Kidney epithelial cell (primary cell): ENCODE results near the gene MAP2K2. TPM values are rescaled to one million over a fixed set of nuclear protein-coding genes. Genes with fewer than 3 reads are reported as not detected.
"Not testable (repeated sequence)": the region's sequence is repeated elsewhere in the genome, so short reads cannot be mapped to it uniquely, and the experiment has no call there.

Experiments used
- DNase-seq: peaks from one replicate; pipeline ENCODE4 v3.0.0-alpha.2; 2010; ENCODE audit warnings: low read depth
- H3K27me3 ChIP-seq: 2 replicates; pipeline ENCODE4 v1.6.0; 2011; ENCODE audit warnings: low read length; ENCODE audit not compliant: control insufficient read depth, insufficient read depth
- H3K36me3 ChIP-seq: 2 replicates; pipeline ENCODE4 v1.5.1; 2011; ENCODE audit warnings: low read length; ENCODE audit not compliant: control insufficient read depth, insufficient read depth
- H3K4me3 ChIP-seq: 2 replicates; pipeline ENCODE4 v1.5.1; 2011; ENCODE audit warnings: low read depth, mild to moderate bottlenecking, control low read depth, low read length
- CTCF ChIP-seq: IDR thresholded peaks from 2 replicates; pipeline ENCODE4 v1.5.1; 2011; ENCODE audit warnings: mild to moderate bottlenecking, moderate library complexity, low read length, control low read depth, inconsistent platforms; ENCODE audit not compliant: insufficient read depth, poor library complexity, severe bottlenecking
- total RNA-seq: library from RNA; depleted of rRNA; stranded (reverse); fragments of >200 nt; gene quantifications from 2 replicates; pipeline ENCODE4 v1.2.3, GENCODE V29; 2015

The MAP2K2 gene
- 198 and 249 TPM in 2 replicates for total RNA-seq

GRCh38 chr19:4123615-4124568 is at the start of gene MAP2K2:
MAP2K2 (minus strand) TSS chr19:4124122; CDS start chr19:4123875, 247 bp downstream.
- Histone ChIP-seq H3K36me3 (peaks cover 2% of the 10 kb centered on the region), H3K27me3 (no peaks in the 10 kb centered on the region), H3K4me3 (peak within 1 kb of the TSS; percentile 98)
- DNase-seq, result peak; percentile 28
- TF ChIP-seq CTCF, result no peak

- no peak for DNase-seq
- peaks cover 1% of the 10 kb centered on the region for H3K36me3 ChIP-seq
- H3K4me3 ChIP-seq, result no peak overlapping the region
- H3K27me3 ChIP-seq, result peaks cover 23% of the 10 kb centered on the region
- TF ChIP-seq CTCF, result no peak
These were observed 49.0 kb upstream of the MAP2K2 start for GRCh38 chr19:4172861-4173473.

GRCh38 chr19:4171676-4172075 is 47.8 kb upstream of the MAP2K2 start:
- Histone ChIP-seq H3K4me3 (no peak overlapping the region), H3K27me3 (peaks cover 23% of the 10 kb centered on the region), H3K36me3 (peaks cover 1% of the 10 kb centered on the region)
- no peak for DNase-seq
- no peak for TF ChIP-seq CTCF

- Histone ChIP-seq H3K4me3 (no peak overlapping the region), H3K27me3 (peaks cover 4% of the 10 kb centered on the region), H3K36me3 (no peaks in the 10 kb centered on the region)
- no peak for DNase-seq
- no peak for TF ChIP-seq CTCF
These were observed 40.3 kb upstream of the MAP2K2 start for GRCh38 chr19:4164262-4164661.

GRCh38 chr19:4161415-4162077 is 37.6 kb upstream of the MAP2K2 start:
- Histone ChIP-seq H3K36me3 (no peaks in the 10 kb centered on the region), H3K4me3 (no peak overlapping the region), H3K27me3 (peaks cover 7% of the 10 kb centered on the region)
- DNase-seq, result no peak
- no peak for TF ChIP-seq CTCF

- not testable (repeated sequence) for H3K4me3 ChIP-seq, H3K36me3 ChIP-seq, DNase-seq, H3K27me3 ChIP-seq
These were observed 34.0 kb upstream of the MAP2K2 start for GRCh38 chr19:4157971-4158370.
